Heart left ventricle (tissue), 13 donors: ENCODE results near the gene SLC44A2.
A peak's percentile ranks its signal among the peaks of the same experiment; 100 is the strongest.

Experiments used
- CTCF ChIP-seq, 12 donors: fragments of 200-600 bp; sonication (generic) in 4 of 12; IDR thresholded peaks; one replicate each; pipeline versions ENCODE4 v1.5.0 to v1.8.0; 2018 to 2022; ENCODE audit warnings: antibody characterized with exemption in 12 of 12, mild to moderate bottlenecking in 5 of 12
- POLR2A ChIP-seq, 2 donors: fragments of 450-650 bp; IDR thresholded peaks; one replicate each; pipeline ENCODE4 v1.6.1; 2017; ENCODE audit warnings: antibody characterized with exemption in 2 of 2, mild to moderate bottlenecking in 2 of 2, moderate library complexity in 2 of 2
- donor health status: ischemic (EF 13 %, LVEDD 7.1; RV severe dilation, severe dysfunction).
- donor health status: DM: no; HTN: yes; CAD: no.
- donor health status: DM: no; HTN: no; CAD: no.
- donor health status: ischemic (EF 25% LVEDD 6.9; RV normal size, moderate dysfunction).
- donor health status: ischemic (EF 25% LVEDD 5.7; RV mildly dilated, moderate dysfunction).
- donor health status: ischemic (EF 35%, LVEDD 5.7; RV mildly dilated, moderate dysfunction).
- donor health status: nonischemic (EF 11% LVEDD 7.7; RV severe dilation, severe dysfunction).
- donor health status: DM: yes; HTN: yes; CAD: no.
- donor health status: PGD.
- donor health status: ischemic (EF 29% LVEDD 5.4; RV normal size, mild dysfunction).
- donor health status: nonischemic (EF 23%, LVEDD 6.1; RV moderate dilation, normal function).

DNA sequence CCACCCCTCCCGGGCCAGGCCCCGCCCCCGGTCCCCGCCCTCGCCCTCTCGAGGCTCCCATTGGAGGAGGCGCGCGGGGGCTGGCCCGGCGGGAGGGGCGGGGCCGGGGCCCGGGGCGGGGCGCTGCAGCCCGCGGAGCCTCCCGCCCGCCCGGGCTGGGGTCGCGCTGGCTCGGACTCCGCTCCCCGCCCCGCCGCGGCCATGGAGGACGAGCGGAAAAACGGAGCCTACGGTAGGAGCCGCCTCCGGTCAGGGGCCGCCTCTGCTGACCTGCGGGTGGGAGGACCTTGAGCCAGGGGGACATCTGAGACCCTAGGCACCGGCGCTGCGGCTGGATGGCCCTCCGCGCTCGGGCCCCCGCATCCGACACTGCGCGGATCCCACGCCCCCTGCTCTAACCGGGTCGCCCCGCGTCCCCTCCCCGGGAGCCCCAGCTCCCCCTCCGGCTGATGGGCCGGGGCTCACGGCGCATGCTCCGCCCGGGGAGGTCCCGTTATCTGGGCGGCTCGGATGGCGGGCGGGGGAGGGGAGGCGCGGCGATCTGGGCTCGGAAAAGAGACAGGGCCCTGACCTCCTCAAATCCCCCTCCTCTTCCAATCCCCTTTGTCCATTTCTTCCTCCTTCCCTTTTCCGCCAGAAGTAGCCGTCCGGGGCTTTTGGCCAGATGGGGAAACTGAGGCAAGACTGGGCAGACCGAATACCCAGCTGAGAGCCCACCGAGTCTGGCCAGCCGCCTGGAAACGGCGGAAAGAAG lies 22.8 kb upstream of the SLC44A2 start:
- TF ChIP-seq CTCF (IDR thresholded peaks at IDR 0.05) (no peak), POLR2A (IDR thresholded peaks at IDR 0.05) (peak in 1 of 2 donors; percentile 75)
